Transverse colon (tissue), 4 donors: ENCODE results near the gene UACA. TPM values are rescaled to one million over a fixed set of nuclear protein-coding genes. Genes with fewer than 3 reads are reported as not detected.

Experiments used
- DNase-seq: peaks from one replicate; pipeline ENCODE4 v3.0.0-alpha.2; 2019
- H3K27ac ChIP-seq, 4 donors: fragments of 200-600 bp; sonication (generic); 2 replicates each; pipeline ENCODE4 v1.5.1; 2016 to 2018; ENCODE audit warnings: inconsistent platforms in 4 of 4
- H3K27me3 ChIP-seq: fragments of 200-600 bp; sonication (generic); 2 replicates; pipeline ENCODE4 v1.5.1; 2017; ENCODE audit warnings: inconsistent platforms
- H3K36me3 ChIP-seq, 4 donors: fragments of 200-600 bp; sonication (generic); 2 replicates each; pipeline ENCODE4 v1.5.1; 2017 to 2019; ENCODE audit warnings: inconsistent platforms in 4 of 4
- H3K4me1 ChIP-seq, 4 donors: fragments of 200-600 bp; sonication (generic); 2 replicates each; pipeline ENCODE4 v1.5.1; 2017 to 2020; ENCODE audit warnings: inconsistent platforms in 4 of 4
- H3K4me3 ChIP-seq, 4 donors: fragments of 200-600 bp; sonication (generic); 1 replicate in 1 of 4; 2 replicates in 3 of 4; pipeline versions ENCODE4 v1.5.1 to v1.6.1; 2017 to 2019; ENCODE audit warnings: inconsistent platforms in 4 of 4
- H3K9me3 ChIP-seq, 2 donors: fragments of 200-600 bp; sonication (generic); 2 replicates each; pipeline ENCODE4 v1.5.1; 2017 to 2019; ENCODE audit warnings: inconsistent platforms in 2 of 2
- CTCF ChIP-seq, 5 experiments: fragments of 200-600 bp in 3 of 5; fragments of 450-650 bp in 2 of 5; sonication (generic) in 3 of 5; IDR thresholded peaks; 1 replicate in 2 of 5; 2 replicates in 3 of 5; pipeline ENCODE4 v1.5.1; 2016 to 2017; ENCODE audit warnings: antibody characterized with exemption in 5 of 5, inconsistent platforms in 3 of 5, mild to moderate bottlenecking in 2 of 5, moderate library complexity in 1 of 5
- EP300 ChIP-seq: sonication (generic); formaldehyde crosslinking; IDR thresholded peaks from one replicate; pipeline ENCODE4 v1.6.1; 2017; ENCODE audit warnings: antibody characterized with exemption, low read depth
- POLR2A ChIP-seq: fragments of 450-650 bp; IDR thresholded peaks from one replicate; pipeline ENCODE4 v1.6.1; 2016; ENCODE audit warnings: antibody characterized with exemption, mild to moderate bottlenecking, moderate library complexity
- POLR2AphosphoS5 ChIP-seq, 3 donors: sonication (generic); formaldehyde crosslinking; IDR thresholded peaks; one replicate each; pipeline ENCODE4 v1.6.1; 2016; ENCODE audit warnings: antibody characterized with exemption in 3 of 3
- WGBS, 2 donors: methylation state at CpG; one replicate each; pipeline ENCODE4 v1.1.5; 2018; ENCODE audit warnings: low coverage in 1 of 2; 5-methylcytosine and 5-hydroxymethylcytosine counted together
- in situ Hi-C, 4 donors: fragments of 200-750 bp; cut with MboI; loops; one replicate each; pipeline versions ENCODE4 v1.15.0 to v1.15.1; 2017; ENCODE audit warnings: low sequenced_read_pairs in 3 of 4, low pct_ligation_motif_present in 1 of 4, low pct_unique_long_range_greater_than_20kb in 1 of 4
- intact Hi-C: fragments of 100-400 bp; cut with DNase I; formaldehyde crosslinking; loops from one replicate; pipeline ENCODE4 v1.15.1; 2023; ENCODE audit warnings: low total_unique reads
- total RNA-seq, 4 donors: library from RNA; depleted of rRNA; stranded (reverse); fragments of >200 nt; gene quantifications; one replicate each; pipeline ENCODE4 v1.1.0, GENCODE V29; 2016

Gene UACA
- total RNA-seq, 4 donors from 2014 or later, result 19.5 to 90.5 (median 40.8) TPM

GRCh38 chr15:70726753-70727152, 36.6 kb downstream of the UACA start:
- Histone ChIP-seq H3K27ac (no peak overlapping the region), H3K9me3 (no peaks in the 10 kb centered on the region), H3K36me3 (no peaks in the 10 kb centered on the region), H3K4me3 (no peak overlapping the region), H3K4me1 (peaks cover 0 to 16% (median 11%) of the 10 kb centered on the region in 4 donors), H3K27me3 (no peaks in the 10 kb centered on the region)
- intact Hi-C loops, result loop anchor here (10.0 kb wide), 1 partner anchor 52 kb away; no protein-coding TSS in a partner anchor
- DNase-seq, result no peak
- TF ChIP-seq EP300 (no peak), CTCF (IDR thresholded peaks at IDR 0.05) (no peak), POLR2AphosphoS5 (IDR thresholded peaks at IDR 0.05) (no peak), POLR2A (no peak)
- 56 to 72% methylated on average over 1 of the region's 1 CpG for WGBS, 2 donors
- in situ Hi-C loops, result no loop called here

DNA sequence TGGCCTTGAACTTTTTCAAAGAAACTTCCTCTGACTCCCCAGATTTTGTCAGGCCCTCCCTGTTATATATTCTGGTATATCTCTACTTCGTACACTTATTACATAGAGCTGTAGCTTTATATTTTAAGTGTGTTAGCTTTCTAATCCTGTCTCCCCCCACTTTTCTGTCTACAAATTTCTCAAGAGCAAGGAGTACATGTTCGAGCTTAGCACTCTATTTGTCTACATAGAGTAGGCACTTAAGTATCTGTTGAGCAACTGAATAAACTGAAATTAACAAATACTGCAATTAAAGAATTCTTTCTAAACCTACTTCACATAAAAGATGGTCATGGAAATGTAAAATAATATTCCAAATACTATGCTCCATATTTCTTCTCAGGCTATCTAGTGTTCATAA, 39.4 kb downstream of the UACA start:
- peaks cover 5 to 34% (median 22%) of the 10 kb centered on the region in 4 donors for H3K4me1 ChIP-seq
- H3K36me3 ChIP-seq, result no peaks in the 10 kb centered on the region
- no peaks in the 10 kb centered on the region for H3K9me3 ChIP-seq
- WGBS, 2 donors, result 65 to 76% methylated on average over 2 of the region's 2 CpGs
- in situ Hi-C loops, result no loop called here
- no peak for DNase-seq
- TF ChIP-seq POLR2AphosphoS5 (IDR thresholded peaks at IDR 0.05), result no peak
- TF ChIP-seq CTCF (IDR thresholded peaks at IDR 0.05), result no peak
- TF ChIP-seq POLR2A, result no peak
- no peak for TF ChIP-seq EP300
- no peak overlapping the region for H3K4me3 ChIP-seq
- no peaks in the 10 kb centered on the region for H3K27me3 ChIP-seq
- intact Hi-C loops, result loop anchor here (10.0 kb wide), 1 partner anchor 49 kb away; no protein-coding TSS in a partner anchor
- no peak overlapping the region for H3K27ac ChIP-seq

GRCh38 chr15:70723122-70723422, 40.3 kb downstream of the UACA start:
- TF ChIP-seq CTCF (IDR thresholded peaks at IDR 0.05), result no peak
- no peak for TF ChIP-seq POLR2A
- TF ChIP-seq EP300, result no peak
- TF ChIP-seq POLR2AphosphoS5 (IDR thresholded peaks at IDR 0.05), result no peak
- no peak overlapping the region for H3K27ac ChIP-seq
- no peaks in the 10 kb centered on the region for H3K9me3 ChIP-seq
- peaks cover 5 to 37% (median 24%) of the 10 kb centered on the region in 4 donors for H3K4me1 ChIP-seq
- no peak overlapping the region for H3K4me3 ChIP-seq
- DNase-seq, result no peak
- intact Hi-C loops (loop anchor here (10.0 kb wide), 1 partner anchor 48 kb away; no protein-coding TSS in a partner anchor), in situ Hi-C loops (no loop called here)
- H3K27me3 ChIP-seq, result no peaks in the 10 kb centered on the region
- no peaks in the 10 kb centered on the region for H3K36me3 ChIP-seq
- 58% methylated on average over 5 of the region's 5 CpGs; no CpG with 5 or more reads in 1 of the 2 donors for WGBS, 2 donors

DNA sequence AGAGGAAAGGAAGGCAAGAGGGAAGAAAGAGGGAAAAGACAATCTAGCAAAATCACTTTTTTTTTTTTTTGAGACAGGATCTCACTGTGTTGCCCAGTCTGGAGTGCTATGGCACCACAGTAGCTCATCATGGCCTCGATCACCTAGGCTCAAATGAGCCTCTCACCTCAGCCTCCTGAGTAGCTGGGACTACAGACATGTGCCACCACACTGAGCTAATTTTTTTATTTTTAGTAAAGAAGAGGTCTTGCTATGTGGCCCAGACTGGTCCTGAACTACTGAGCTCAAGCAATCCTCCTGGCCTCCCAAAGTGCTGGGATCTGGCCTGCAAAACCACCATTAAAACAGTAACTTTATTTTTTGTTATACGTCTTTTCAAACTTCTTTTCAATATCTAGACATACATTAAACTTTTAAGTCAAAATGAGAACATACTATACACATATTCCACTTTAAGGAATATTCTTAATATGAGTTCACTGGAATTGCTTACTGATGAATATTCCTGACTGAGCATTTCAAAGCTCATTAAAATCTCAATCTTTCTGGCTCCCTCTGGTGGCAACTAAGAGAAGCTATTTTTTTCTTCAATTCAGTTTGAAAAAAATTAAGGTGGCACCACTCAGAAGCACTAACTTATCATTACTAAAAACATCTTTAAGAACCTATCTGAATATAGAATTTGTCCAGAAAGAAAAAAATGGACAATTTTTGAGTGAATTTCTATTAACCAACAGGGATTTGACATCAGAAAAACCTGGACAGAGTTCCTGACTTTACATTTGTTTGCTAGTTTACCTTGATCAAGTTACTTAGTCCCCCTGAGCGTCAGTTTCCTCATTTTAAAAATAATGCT, 40.9 kb downstream of the UACA start:
- Histone ChIP-seq H3K4me3 (no peak overlapping the region), H3K27ac (peak overlapping the region in 1 of 4 donors; percentile 33), H3K36me3 (no peaks in the 10 kb centered on the region), H3K4me1 (peaks cover 5 to 42% (median 27%) of the 10 kb centered on the region in 4 donors), H3K9me3 (no peaks in the 10 kb centered on the region), H3K27me3 (no peaks in the 10 kb centered on the region)
- TF ChIP-seq POLR2AphosphoS5 (IDR thresholded peaks at IDR 0.05), result no peak
- peak; percentile 68 to 85 (median 75) for TF ChIP-seq CTCF (IDR thresholded peaks at IDR 0.05)
- 68 to 77% methylated on average over 3 of the region's 3 CpGs for WGBS, 2 donors
- DNase-seq, result no peak
- in situ Hi-C loops (no loop called here), intact Hi-C loops (loop anchor here (10.0 kb wide), 1 partner anchor 48 kb away; no protein-coding TSS in a partner anchor)
